Progenitor cell of endocrine pancreas (in vitro differentiated cells): ENCODE data around the gene PAPPA. TPM values are rescaled to one million over a fixed set of nuclear protein-coding genes. Genes with fewer than 3 reads are reported as not detected.

Source experiments
- DNase-seq: peaks from one replicate; pipeline ENCODE4 v3.0.0; 2021; ENCODE audit warnings: low spot score; ENCODE audit not compliant: unreplicated experiment
- H3K27ac Mint-ChIP-seq: 2 replicates; pipeline ENCODE4 v1.8.0; 2021; ENCODE audit warnings: mild to moderate bottlenecking, moderate library complexity, mixed read lengths
- H3K27me3 Mint-ChIP-seq: 2 replicates; pipeline ENCODE4 v1.8.0; 2021; ENCODE audit warnings: mixed read lengths
- H3K36me3 Mint-ChIP-seq: 2 replicates; pipeline ENCODE4 v1.8.0; 2022; ENCODE audit warnings: mixed read lengths; ENCODE audit not compliant: insufficient read depth
- H3K4me1 Mint-ChIP-seq: 2 replicates; pipeline ENCODE4 v1.8.0; 2021; ENCODE audit warnings: low read depth, mixed read lengths
- H3K4me3 Mint-ChIP-seq: 2 replicates; pipeline ENCODE4 v1.8.0; 2021; ENCODE audit warnings: low read depth, mild to moderate bottlenecking, moderate library complexity, mixed read lengths
- H3K9me3 Mint-ChIP-seq: 2 replicates; pipeline ENCODE4 v1.8.0; 2021; ENCODE audit warnings: low read depth, mixed read lengths
- CTCF ChIP-seq: fragments of 200-600 bp; sonication (generic); IDR thresholded peaks from one replicate; pipeline ENCODE4 v1.5.0; 2021; ENCODE audit warnings: antibody characterized with exemption, mild to moderate bottlenecking; ENCODE audit not compliant: unreplicated experiment
- total RNA-seq: library from RNA; stranded (reverse); gene quantifications from 2 replicates; pipeline ENCODE4 v1.2.1, GENCODE V29; 2021

The PAPPA gene
- total RNA-seq, 1 donor from 2014 or later, result 0.36 TPM

- no peak overlapping the region for H3K4me3 Mint-ChIP-seq
- no peaks in the 10 kb centered on the region for H3K36me3 Mint-ChIP-seq
- peaks cover 10% of the 10 kb centered on the region for H3K4me1 Mint-ChIP-seq
- H3K27ac Mint-ChIP-seq, result no peak overlapping the region
- DNase-seq, result no peak
- TF ChIP-seq CTCF, result no peak
- H3K27me3 Mint-ChIP-seq, result peaks cover 9% of the 10 kb centered on the region
- no peaks in the 10 kb centered on the region for H3K9me3 Mint-ChIP-seq
Measured at GRCh38 chr9:116238776-116239340, 85.3 kb downstream of the PAPPA start.

- peaks cover 7% of the 10 kb centered on the region for H3K4me1 Mint-ChIP-seq
- H3K27ac Mint-ChIP-seq, result no peak overlapping the region
- no peak for TF ChIP-seq CTCF
- no peak for DNase-seq
- peaks cover 3% of the 10 kb centered on the region for H3K27me3 Mint-ChIP-seq
- H3K36me3 Mint-ChIP-seq, result no peaks in the 10 kb centered on the region
- H3K9me3 Mint-ChIP-seq, result no peaks in the 10 kb centered on the region
- no peak overlapping the region for H3K4me3 Mint-ChIP-seq
Measured at GRCh38 chr9:116243708-116244107, 90.1 kb downstream of the PAPPA start.

GRCh38 chr9:116247284-116247683 lies 93.7 kb downstream of the PAPPA start:
- H3K36me3 Mint-ChIP-seq, result no peaks in the 10 kb centered on the region
- no peak overlapping the region for H3K27ac Mint-ChIP-seq
- DNase-seq, result no peak
- no peak for TF ChIP-seq CTCF
- peaks cover 3% of the 10 kb centered on the region for H3K27me3 Mint-ChIP-seq
- peaks cover 10% of the 10 kb centered on the region for H3K4me1 Mint-ChIP-seq
- no peaks in the 10 kb centered on the region for H3K9me3 Mint-ChIP-seq
- no peak overlapping the region for H3K4me3 Mint-ChIP-seq

DNA sequence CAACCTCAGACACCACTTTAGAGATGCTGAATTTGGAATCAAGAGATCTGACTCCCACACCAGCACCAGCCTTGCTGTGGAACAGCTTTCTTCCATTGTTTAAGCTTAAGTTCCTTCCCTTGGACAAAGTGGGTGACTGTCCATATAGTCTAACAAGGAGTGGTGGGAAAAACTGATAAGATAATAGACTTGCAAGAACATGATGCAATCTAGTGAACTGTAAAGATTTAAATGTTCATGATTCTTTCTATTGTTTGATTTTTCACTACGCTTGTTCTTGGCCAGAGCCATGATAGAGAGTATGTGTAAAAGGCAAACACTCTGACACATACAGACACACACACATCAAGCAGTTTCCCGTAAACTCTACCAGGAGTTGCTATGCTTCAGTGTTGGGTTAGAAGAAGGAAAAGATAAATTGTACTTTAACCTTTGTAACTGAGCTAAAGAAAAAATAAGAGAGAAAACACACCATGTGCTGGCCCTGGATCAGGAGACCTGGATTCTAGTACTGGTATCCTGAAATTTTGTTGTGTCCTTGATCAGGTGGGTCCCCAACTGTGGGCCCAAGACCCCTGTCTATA lies 94.3 kb downstream of the PAPPA start:
- Mint-ChIP-seq H3K27ac (no peak overlapping the region), H3K9me3 (no peaks in the 10 kb centered on the region), H3K27me3 (peaks cover 3% of the 10 kb centered on the region), H3K36me3 (no peaks in the 10 kb centered on the region), H3K4me1 (peaks cover 10% of the 10 kb centered on the region), H3K4me3 (no peak overlapping the region)
- DNase-seq, result no peak
- no peak for TF ChIP-seq CTCF

GRCh38 chr9:116250891-116251290 lies 97.3 kb downstream of the PAPPA start:
- Mint-ChIP-seq H3K36me3 (no peaks in the 10 kb centered on the region), H3K4me3 (no peak overlapping the region), H3K27me3 (peaks cover 3% of the 10 kb centered on the region), H3K9me3 (no peaks in the 10 kb centered on the region), H3K4me1 (peaks cover 10% of the 10 kb centered on the region), H3K27ac (no peak overlapping the region)
- DNase-seq, result no peak
- TF ChIP-seq CTCF, result no peak
